Immature natural killer cell (primary cell): ENCODE data around the gene ZBTB4. TPM values are rescaled to one million over a fixed set of nuclear protein-coding genes. Genes with fewer than 3 reads are reported as not detected.
"Not testable (repeated sequence)": the region's sequence is repeated elsewhere in the genome, so short reads cannot be mapped to it uniquely, and the experiment has no call there.

Experiments
- DNase-seq, 3 donors: peaks; one replicate each; pipeline ENCODE4 v3.0.0; 2022; ENCODE audit warnings: mixed read lengths in 1 of 3
- H3K27ac Mint-ChIP-seq, 6 donors: one replicate each; pipeline ENCODE4 v1.8.0; 2020; ENCODE audit warnings: mixed read lengths in 6 of 6, mild to moderate bottlenecking in 5 of 6, inconsistent platforms in 4 of 6, moderate library complexity in 3 of 6
- H3K27me3 Mint-ChIP-seq, 3 donors: one replicate each; pipeline ENCODE4 v1.8.0; 2020 to 2021; ENCODE audit warnings: low read depth in 3 of 3, mild to moderate bottlenecking in 3 of 3, mixed read lengths in 3 of 3, moderate library complexity in 3 of 3, inconsistent platforms in 1 of 3
- H3K36me3 Mint-ChIP-seq, 3 donors: one replicate each; pipeline ENCODE4 v1.8.0; 2020; ENCODE audit warnings: mixed read lengths in 3 of 3, inconsistent platforms in 2 of 3, mild to moderate bottlenecking in 2 of 3
- H3K4me1 Mint-ChIP-seq, 2 donors: one replicate each; pipeline ENCODE4 v1.8.0; 2020; ENCODE audit warnings: inconsistent platforms in 2 of 2, mild to moderate bottlenecking in 2 of 2, mixed read lengths in 2 of 2, moderate library complexity in 1 of 2
- H3K4me3 Mint-ChIP-seq, 5 donors: one replicate each; pipeline ENCODE4 v1.8.0; 2020; ENCODE audit warnings: mild to moderate bottlenecking in 5 of 5, mixed read lengths in 5 of 5, inconsistent platforms in 3 of 5, moderate library complexity in 3 of 5
- H3K9me3 Mint-ChIP-seq, 6 donors: one replicate each; pipeline ENCODE4 v1.8.0; 2020; ENCODE audit warnings: mild to moderate bottlenecking in 6 of 6, mixed read lengths in 6 of 6, inconsistent platforms in 4 of 6, moderate library complexity in 3 of 6
- polyA plus RNA-seq, 3 donors: library from polyadenylated mRNA; unstranded; fragments of 300-500 nt; fragmentation: Illumina TruSeq; gene quantifications; one replicate each; pipeline ENCODE4 v1.2.3, GENCODE V29; 2021

The ZBTB4 gene
- polyA plus RNA-seq, 3 donors from 2014 or later = 4.4 to 25.8 (median 8.3) TPM

- Mint-ChIP-seq H3K27ac (peak overlapping the region; percentile 94 to 99 (median 97)), H3K4me1 (peaks cover 62 to 66% of the 10 kb centered on the region in 2 donors), H3K4me3 (peak overlapping the region; percentile 90 to 98 (median 94))
These were observed 3.5 kb downstream of the ZBTB4 start for GRCh38 chr17:7475764-7476422.

GRCh38 chr17:7474767-7475166 lies 4.7 kb downstream of the ZBTB4 start:
- not testable (repeated sequence) for H3K36me3 Mint-ChIP-seq, DNase-seq, H3K9me3 Mint-ChIP-seq
- Mint-ChIP-seq H3K4me3 (peak overlapping the region in 1 of 5 donors; percentile 13), H3K4me1 (peaks cover 56 to 59% of the 10 kb centered on the region in 2 donors), H3K27ac (peak overlapping the region in 4 of 6 donors; percentile 28 to 99 (median 47)), H3K27me3 (peaks cover 11 to 22% (median 19%) of the 10 kb centered on the region in 3 donors)

More at GRCh38 chr17:7475764-7476422, 3.5 kb downstream of the ZBTB4 start:
- DNase-seq = peak; percentile 38 to 53 (median 53)
- Mint-ChIP-seq H3K36me3 (no peaks in the 10 kb centered on the region), H3K9me3 (no peaks in the 10 kb centered on the region), H3K27me3 (peaks cover 17 to 26% (median 24%) of the 10 kb centered on the region in 3 donors)

DNA sequence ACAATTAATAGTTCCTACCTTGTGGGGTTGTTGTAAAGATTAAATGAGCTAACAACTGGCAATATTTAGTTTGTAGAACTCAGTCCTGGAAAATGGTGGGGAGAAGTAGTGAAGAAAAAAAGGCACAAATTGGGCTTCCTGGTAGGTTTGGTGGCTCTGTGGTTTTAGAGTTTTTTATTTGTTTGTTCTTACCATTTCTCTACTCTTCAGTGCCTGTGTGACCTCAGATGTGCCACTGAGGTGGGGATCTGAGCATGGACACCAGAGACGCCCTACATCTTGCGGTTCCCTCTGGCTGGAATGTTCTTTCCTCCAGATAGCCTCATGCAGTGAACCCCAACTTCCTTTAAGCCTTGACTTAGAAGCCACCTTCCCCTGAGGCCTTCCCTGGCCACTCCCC lies 7.7 kb downstream of the ZBTB4 start:
- H3K27me3 Mint-ChIP-seq = peaks cover 1 to 4% (median 2%) of the 10 kb centered on the region in 3 donors
- peaks cover 48 to 49% of the 10 kb centered on the region in 2 donors for H3K4me1 Mint-ChIP-seq
- no peaks in the 10 kb centered on the region for H3K9me3 Mint-ChIP-seq
- no peaks in the 10 kb centered on the region for H3K36me3 Mint-ChIP-seq
- H3K27ac Mint-ChIP-seq = peak overlapping the region; percentile 58 to 91 (median 88)
- no peak for DNase-seq
- H3K4me3 Mint-ChIP-seq = peak overlapping the region in 3 of 5 donors; percentile 26 to 45 (median 28)

- not testable (repeated sequence) for H3K9me3 Mint-ChIP-seq, DNase-seq, H3K36me3 Mint-ChIP-seq, H3K4me3 Mint-ChIP-seq, H3K27me3 Mint-ChIP-seq
- Mint-ChIP-seq H3K4me1 (peaks cover 38 to 41% of the 10 kb centered on the region in 2 donors), H3K27ac (peak overlapping the region in 4 of 6 donors; percentile 53 to 89 (median 72))
These were observed 8.9 kb downstream of the ZBTB4 start for GRCh38 chr17:7470457-7470973.

- H3K9me3 Mint-ChIP-seq, H3K36me3 Mint-ChIP-seq, H3K27me3 Mint-ChIP-seq, H3K4me3 Mint-ChIP-seq, DNase-seq: not testable (repeated sequence)
- Mint-ChIP-seq H3K27ac (peak overlapping the region in 1 of 6 donors; percentile 17), H3K4me1 (peaks cover 32 to 39% of the 10 kb centered on the region in 2 donors)
These were observed 9.6 kb downstream of the ZBTB4 start for GRCh38 chr17:7469843-7470242.

DNA sequence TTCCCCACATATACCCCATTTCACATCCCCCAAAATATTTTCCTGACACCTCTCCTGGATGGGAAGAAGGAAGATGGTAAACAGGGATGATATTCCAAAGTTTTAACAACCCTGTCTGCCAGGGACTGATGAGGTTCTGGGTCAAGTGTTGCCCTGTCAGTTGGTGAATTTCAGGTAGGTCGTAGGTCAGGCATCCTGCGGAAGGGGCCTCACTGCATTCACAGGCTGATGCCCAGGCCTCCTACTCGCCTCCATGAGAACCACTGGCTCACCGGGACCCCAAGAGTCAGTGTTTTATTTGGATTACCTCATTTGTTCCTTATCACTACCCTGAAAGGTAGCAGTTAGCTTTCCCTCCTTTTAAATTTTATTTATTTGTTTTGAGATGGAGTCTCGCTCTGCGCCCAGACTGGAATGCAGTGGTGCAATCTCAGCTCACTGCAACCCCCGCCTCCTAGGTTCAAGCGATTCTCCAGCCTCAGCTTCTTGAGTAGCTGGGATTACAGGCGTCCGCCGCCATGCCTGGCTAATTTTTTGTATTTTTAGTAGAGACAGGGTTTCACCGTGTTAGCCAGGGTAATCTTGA lies 10.5 kb downstream of the ZBTB4 start:
- Mint-ChIP-seq H3K27ac (peak overlapping the region in 3 of 6 donors; percentile 20 to 55 (median 45)), H3K4me3 (no peak overlapping the region), H3K9me3 (no peaks in the 10 kb centered on the region), H3K36me3 (no peaks in the 10 kb centered on the region), H3K4me1 (peaks cover 32 to 35% of the 10 kb centered on the region in 2 donors), H3K27me3 (peaks cover 0 to 2% (median 0%) of the 10 kb centered on the region in 3 donors)
- no peak for DNase-seq

GRCh38 chr17:7468290-7468689 lies 11.1 kb downstream of the ZBTB4 start:
- Mint-ChIP-seq H3K27ac (peak overlapping the region in 2 of 6 donors; percentile 40 to 45), H3K4me3 (no peak overlapping the region), H3K27me3 (peaks cover 0 to 2% (median 0%) of the 10 kb centered on the region in 3 donors), H3K9me3 (no peaks in the 10 kb centered on the region), H3K4me1 (peaks cover 32 to 35% of the 10 kb centered on the region in 2 donors), H3K36me3 (no peaks in the 10 kb centered on the region)
- DNase-seq = no peak

- DNase-seq = no peak
- peak overlapping the region in 3 of 6 donors; percentile 34 to 71 (median 36) for H3K27ac Mint-ChIP-seq
- H3K36me3 Mint-ChIP-seq = no peaks in the 10 kb centered on the region
- H3K27me3 Mint-ChIP-seq = peaks cover 0 to 2% (median 0%) of the 10 kb centered on the region in 3 donors
- H3K9me3 Mint-ChIP-seq = no peaks in the 10 kb centered on the region
- H3K4me1 Mint-ChIP-seq = peaks cover 32 to 35% of the 10 kb centered on the region in 2 donors
- H3K4me3 Mint-ChIP-seq = no peak overlapping the region
These were observed 11.9 kb downstream of the ZBTB4 start for GRCh38 chr17:7467498-7467897.

- H3K4me1 Mint-ChIP-seq = peaks cover 27 to 31% of the 10 kb centered on the region in 2 donors
- DNase-seq = no peak
- peaks cover 0 to 2% (median 0%) of the 10 kb centered on the region in 3 donors for H3K27me3 Mint-ChIP-seq
- H3K4me3 Mint-ChIP-seq = no peak overlapping the region
- H3K36me3 Mint-ChIP-seq = no peaks in the 10 kb centered on the region
- H3K9me3 Mint-ChIP-seq = no peaks in the 10 kb centered on the region
- H3K27ac Mint-ChIP-seq = peak overlapping the region in 3 of 6 donors; percentile 20 to 71 (median 46)
These were observed 12.6 kb downstream of the ZBTB4 start for GRCh38 chr17:7466639-7467341.

DNA sequence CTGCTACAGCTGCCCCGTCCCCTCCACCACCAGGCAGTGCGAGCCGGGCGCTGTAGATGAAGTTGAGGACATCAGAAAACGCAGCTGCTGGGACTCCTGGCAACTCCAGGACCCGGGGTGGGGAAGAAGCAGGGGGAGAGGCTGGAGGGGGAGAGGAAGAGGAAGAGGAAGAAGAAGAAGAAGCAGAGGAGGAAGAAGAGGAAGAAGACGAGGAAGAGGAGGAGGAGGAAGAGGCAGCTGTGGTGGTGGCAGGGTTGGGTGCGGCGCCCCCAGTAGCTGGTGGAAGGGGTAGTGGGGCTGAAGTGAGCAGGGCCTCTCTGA lies 13.2 kb downstream of the ZBTB4 start:
- Mint-ChIP-seq H3K27me3 (peaks cover 0 to 2% (median 0%) of the 10 kb centered on the region in 3 donors), H3K9me3 (no peaks in the 10 kb centered on the region), H3K4me1 (peaks cover 23 to 26% of the 10 kb centered on the region in 2 donors), H3K4me3 (no peak overlapping the region), H3K27ac (peak overlapping the region in 1 of 6 donors; percentile 20), H3K36me3 (peaks cover 0 to 2% (median 0%) of the 10 kb centered on the region in 3 donors)
- no peak for DNase-seq

DNA sequence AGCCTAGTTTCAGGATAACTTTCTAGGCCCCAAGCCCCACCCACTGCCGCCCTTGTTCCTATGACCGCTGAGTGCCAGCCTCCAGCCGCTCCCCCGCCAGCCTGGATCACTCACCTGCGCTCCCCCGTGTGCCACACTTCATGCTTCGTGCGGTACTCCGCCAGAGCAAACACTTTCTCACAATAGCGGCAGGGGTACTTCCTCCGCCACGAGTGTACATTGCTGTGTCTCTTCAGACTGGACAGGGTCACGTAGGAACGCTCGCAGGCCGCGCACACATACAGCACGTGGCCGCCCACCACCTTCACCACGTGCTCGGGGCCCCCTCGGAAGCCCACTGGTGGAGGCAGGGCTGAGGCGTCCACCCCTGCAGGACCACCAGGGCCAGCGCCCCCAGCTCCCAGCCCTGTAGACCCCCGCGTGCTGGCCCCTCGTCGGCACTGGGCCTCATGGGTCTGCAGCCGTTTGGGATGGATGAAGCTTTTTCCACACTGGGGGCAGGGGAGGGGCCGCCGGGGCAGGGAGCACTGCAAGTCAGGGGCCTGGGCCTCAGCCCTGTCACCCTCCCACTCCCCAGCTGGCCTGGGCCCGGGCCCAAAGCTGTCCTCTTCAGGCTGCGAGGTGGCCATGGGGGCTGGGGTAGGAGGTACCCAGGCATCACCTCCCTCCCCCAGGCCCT lies 13.7 kb downstream of the ZBTB4 start:
- no peak overlapping the region for H3K4me3 Mint-ChIP-seq

GRCh38 chr17:7464081-7464480 lies 15.3 kb downstream of the ZBTB4 start:
- H3K27ac Mint-ChIP-seq = peak overlapping the region in 2 of 6 donors; percentile 23 to 26
- peaks cover 0 to 2% (median 0%) of the 10 kb centered on the region in 3 donors for H3K27me3 Mint-ChIP-seq
- no peak for DNase-seq
- no peaks in the 10 kb centered on the region for H3K9me3 Mint-ChIP-seq
- H3K4me3 Mint-ChIP-seq = no peak overlapping the region
- H3K36me3 Mint-ChIP-seq = peaks cover 0 to 5% (median 0%) of the 10 kb centered on the region in 3 donors
- peaks cover 23 to 29% of the 10 kb centered on the region in 2 donors for H3K4me1 Mint-ChIP-seq

More for the DNA sequence above, 13.7 kb downstream of the ZBTB4 start:
- H3K27ac Mint-ChIP-seq = no peak overlapping the region
- H3K27me3 Mint-ChIP-seq = peaks cover 0 to 2% (median 0%) of the 10 kb centered on the region in 3 donors
- no peak for DNase-seq
- peaks cover 0 to 5% (median 0%) of the 10 kb centered on the region in 3 donors for H3K36me3 Mint-ChIP-seq
- H3K9me3 Mint-ChIP-seq = no peaks in the 10 kb centered on the region
- peaks cover 20 to 22% of the 10 kb centered on the region in 2 donors for H3K4me1 Mint-ChIP-seq

GRCh38 chr17:7463372-7463846 lies 16.0 kb downstream of the ZBTB4 start:
- Mint-ChIP-seq H3K9me3 (no peaks in the 10 kb centered on the region), H3K4me3 (no peak overlapping the region), H3K27me3 (peaks cover 0 to 2% (median 0%) of the 10 kb centered on the region in 3 donors), H3K27ac (peak overlapping the region in 1 of 6 donors; percentile 23), H3K36me3 (peaks cover 0 to 5% (median 0%) of the 10 kb centered on the region in 3 donors), H3K4me1 (peaks cover 20 to 29% of the 10 kb centered on the region in 2 donors)
- no peak for DNase-seq
